ENCODE data around the gene HSD17B1. TPM values are rescaled to one million over a fixed set of nuclear protein-coding genes. Genes with fewer than 3 reads are reported as not detected.

HSD17B1 gene
- total and polyA plus RNA-seq, 2 of the 13 experiments (the other 11 are each of a cell fraction or from before 2014, with no cell fraction given) = 0.54 to 0.93 TPM

DNA sequence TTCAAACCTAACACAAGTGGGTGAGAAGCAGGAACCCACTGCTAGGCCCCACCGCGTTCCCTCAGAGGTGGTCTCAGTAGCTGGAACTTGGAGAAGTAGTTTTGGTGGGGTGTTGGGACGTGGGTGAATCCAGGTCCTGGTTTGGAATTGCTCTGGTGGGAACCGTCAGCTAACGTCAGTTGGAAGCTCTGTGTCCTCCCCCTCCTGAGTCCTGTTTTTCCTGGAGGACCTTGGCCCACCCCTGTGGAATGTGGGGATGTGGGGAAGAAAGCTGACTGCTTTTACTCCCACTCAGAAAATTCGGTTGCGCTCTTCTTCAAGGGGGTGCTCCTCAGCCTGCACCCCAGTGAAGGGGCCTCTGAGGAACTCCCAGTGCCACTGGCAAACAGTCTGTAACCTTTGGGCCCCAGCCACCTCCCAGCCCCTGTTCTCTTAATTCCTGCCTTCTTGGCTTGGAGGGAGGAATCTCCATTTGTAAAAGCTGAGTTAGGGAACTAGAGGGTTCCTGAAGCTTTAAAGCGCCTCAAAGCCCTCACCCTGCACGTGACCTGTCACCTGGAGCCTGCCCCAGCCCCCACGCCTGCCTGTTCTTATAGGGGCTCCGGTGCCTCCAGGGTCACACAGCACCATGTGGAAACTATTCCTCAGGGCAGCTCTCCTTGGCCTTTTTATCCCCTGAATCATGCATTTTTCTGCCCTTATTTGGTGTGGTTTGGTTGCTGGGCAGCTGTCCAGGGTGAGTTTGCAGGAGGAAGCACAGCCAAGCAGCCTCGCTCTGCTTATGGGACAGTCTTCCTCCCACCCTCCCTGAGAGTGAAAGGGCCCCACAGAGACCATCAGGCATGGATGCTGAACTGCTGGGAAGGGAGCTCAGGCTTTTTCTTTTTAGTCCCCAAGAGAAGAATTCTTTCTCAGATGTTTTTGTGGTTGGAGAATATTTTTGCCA is 32.9 kb upstream of the HSD17B1 start:
- H3K9me3 ChIP-seq (ENCODE audit: low read length) = no peaks in the 10 kb centered on the region
- intact Hi-C loops (cut with micrococcal nuclease; ENCODE audit: unreplicated experiment) = no loop called here
- no peaks in the 10 kb centered on the region for H3K27me3 ChIP-seq (ENCODE audit: control insufficient read depth in 1 of 2, insufficient read depth in 2 of 2, low read length in 2 of 2)
- ATAC-seq (peak; percentile 63), FAIRE-seq (peak; percentile 51), DNase-seq (ENCODE audit: low spot score) (peak; percentile 90)
- H3K79me2 ChIP-seq (ENCODE audit: insufficient read depth, low read length) = no peaks in the 10 kb centered on the region
- H3K4me3 ChIP-seq (replicated peaks in 1 of 3; ENCODE audit: insufficient read depth in 1 of 3, low read depth in 2 of 3, low read length in 3 of 3) = no peak overlapping the region
- no peaks in the 10 kb centered on the region for H4K20me1 ChIP-seq (ENCODE audit: insufficient read depth, low read length)
- peaks cover 9 to 11% of the 10 kb centered on the region in 2 experiments; a peak in 4 of 5 replicates for H3K36me3 ChIP-seq (replicated peaks in 1 of 2; ENCODE audit: control insufficient read depth in 1 of 2, insufficient read depth in 2 of 2, low read length in 2 of 2)
- H3K27ac ChIP-seq (ENCODE audit: extremely low read length, insufficient read depth, low read length) = peak overlapping the region; percentile 70
- no peak overlapping the region for H2AFZ ChIP-seq (ENCODE audit: low read length)
- peaks cover 73% of the 10 kb centered on the region for H3K4me1 ChIP-seq (ENCODE audit: insufficient read depth, low read length)
- BruUV-seq (replicated peaks) = no TSS peak
- peak overlapping the region; percentile 54 for H3K9ac ChIP-seq (ENCODE audit: insufficient read depth, low read depth, low read length)
- peak overlapping the region; percentile 53 for H3K4me2 ChIP-seq (ENCODE audit: low read depth, low read length)
- ChIA-PET CTCF (ENCODE audit: low intra/inter-chr PET ratio, low total read pairs) (interaction anchor here (1.4 kb wide), 1 partner anchor 58 kb away, joined by 3 read pairs; the partner anchor contains the start of gene PSMC3IP), POLR2A (interaction anchor here (0.9 to 4.3 kb wide), 19 partner anchors 8 to 271 kb away, joined by 3 to 52 read pairs (median 5); partner anchors contain the start of genes CAVIN1, NAGLU, RETREG3 and STAT3)
- in situ Hi-C loops (cut with HindIII; ENCODE audit: extremely low pct_ligation_motif_present, low pct_unique_long_range_greater_than_20kb) = loop anchor here (5.0 kb wide), 2 partner anchors 98 to 198 kb away; partner anchors contain the start of gene CAVIN1
- WGBS (ENCODE audit: low lambda C conversion rate) = 39% methylated on average over 12 of the region's 12 CpGs
- no peak for TF ChIP-seq CC2D1A (CRISPR knock-in tag; IDR thresholded peaks at IDR 0.05)
- no peak for TF ChIP-seq ZNF75D (CRISPR knock-in tag; IDR thresholded peaks at IDR 0.05; ENCODE audit: borderline replicate concordance)
- no peak for TF ChIP-seq KAT8 (CRISPR knock-in tag; IDR thresholded peaks at IDR 0.05)
- TF ChIP-seq, protein P1, sequence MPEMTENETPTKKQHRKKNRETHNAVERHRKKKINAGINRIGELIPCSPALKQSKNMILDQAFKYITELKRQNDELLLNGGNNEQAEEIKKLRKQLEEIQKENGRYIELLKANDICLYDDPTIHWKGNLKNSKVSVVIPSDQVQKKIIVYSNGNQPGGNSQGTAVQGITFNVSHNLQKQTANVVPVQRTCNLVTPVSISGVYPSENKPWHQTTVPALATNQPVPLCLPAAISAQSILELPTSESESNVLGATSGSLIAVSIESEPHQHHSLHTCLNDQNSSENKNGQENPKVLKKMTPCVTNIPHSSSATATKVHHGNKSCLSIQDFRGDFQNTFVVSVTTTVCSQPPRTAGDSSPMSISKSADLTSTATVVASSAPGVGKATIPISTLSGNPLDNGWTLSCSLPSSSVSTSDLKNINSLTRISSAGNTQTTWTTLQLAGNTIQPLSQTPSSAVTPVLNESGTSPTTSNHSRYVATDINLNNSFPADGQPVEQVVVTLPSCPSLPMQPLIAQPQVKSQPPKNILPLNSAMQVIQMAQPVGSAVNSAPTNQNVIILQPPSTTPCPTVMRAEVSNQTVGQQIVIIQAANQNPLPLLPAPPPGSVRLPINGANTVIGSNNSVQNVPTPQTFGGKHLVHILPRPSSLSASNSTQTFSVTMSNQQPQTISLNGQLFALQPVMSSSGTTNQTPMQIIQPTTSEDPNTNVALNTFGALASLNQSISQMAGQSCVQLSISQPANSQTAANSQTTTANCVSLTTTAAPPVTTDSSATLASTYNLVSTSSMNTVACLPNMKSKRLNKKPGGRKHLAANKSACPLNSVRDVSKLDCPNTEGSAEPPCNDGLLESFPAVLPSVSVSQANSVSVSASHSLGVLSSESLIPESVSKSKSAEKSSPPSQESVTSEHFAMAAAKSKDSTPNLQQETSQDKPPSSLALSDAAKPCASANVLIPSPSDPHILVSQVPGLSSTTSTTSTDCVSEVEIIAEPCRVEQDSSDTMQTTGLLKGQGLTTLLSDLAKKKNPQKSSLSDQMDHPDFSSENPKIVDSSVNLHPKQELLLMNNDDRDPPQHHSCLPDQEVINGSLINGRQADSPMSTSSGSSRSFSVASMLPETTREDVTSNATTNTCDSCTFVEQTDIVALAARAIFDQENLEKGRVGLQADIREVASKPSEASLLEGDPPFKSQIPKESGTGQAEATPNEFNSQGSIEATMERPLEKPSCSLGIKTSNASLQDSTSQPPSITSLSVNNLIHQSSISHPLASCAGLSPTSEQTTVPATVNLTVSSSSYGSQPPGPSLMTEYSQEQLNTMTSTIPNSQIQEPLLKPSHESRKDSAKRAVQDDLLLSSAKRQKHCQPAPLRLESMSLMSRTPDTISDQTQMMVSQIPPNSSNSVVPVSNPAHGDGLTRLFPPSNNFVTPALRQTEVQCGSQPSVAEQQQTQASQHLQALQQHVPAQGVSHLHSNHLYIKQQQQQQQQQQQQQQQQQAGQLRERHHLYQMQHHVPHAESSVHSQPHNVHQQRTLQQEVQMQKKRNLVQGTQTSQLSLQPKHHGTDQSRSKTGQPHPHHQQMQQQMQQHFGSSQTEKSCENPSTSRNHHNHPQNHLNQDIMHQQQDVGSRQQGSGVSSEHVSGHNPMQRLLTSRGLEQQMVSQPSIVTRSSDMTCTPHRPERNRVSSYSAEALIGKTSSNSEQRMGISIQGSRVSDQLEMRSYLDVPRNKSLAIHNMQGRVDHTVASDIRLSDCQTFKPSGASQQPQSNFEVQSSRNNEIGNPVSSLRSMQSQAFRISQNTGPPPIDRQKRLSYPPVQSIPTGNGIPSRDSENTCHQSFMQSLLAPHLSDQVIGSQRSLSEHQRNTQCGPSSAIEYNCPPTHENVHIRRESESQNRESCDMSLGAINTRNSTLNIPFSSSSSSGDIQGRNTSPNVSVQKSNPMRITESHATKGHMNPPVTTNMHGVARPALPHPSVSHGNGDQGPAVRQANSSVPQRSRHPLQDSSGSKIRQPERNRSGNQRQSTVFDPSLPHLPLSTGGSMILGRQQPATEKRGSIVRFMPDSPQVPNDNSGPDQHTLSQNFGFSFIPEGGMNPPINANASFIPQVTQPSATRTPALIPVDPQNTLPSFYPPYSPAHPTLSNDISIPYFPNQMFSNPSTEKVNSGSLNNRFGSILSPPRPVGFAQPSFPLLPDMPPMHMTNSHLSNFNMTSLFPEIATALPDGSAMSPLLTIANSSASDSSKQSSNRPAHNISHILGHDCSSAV (CRISPR knock-in tag; IDR thresholded peaks at IDR 0.05; ENCODE audit: borderline replicate concordance) = no peak
- TF ChIP-seq, protein P2, sequence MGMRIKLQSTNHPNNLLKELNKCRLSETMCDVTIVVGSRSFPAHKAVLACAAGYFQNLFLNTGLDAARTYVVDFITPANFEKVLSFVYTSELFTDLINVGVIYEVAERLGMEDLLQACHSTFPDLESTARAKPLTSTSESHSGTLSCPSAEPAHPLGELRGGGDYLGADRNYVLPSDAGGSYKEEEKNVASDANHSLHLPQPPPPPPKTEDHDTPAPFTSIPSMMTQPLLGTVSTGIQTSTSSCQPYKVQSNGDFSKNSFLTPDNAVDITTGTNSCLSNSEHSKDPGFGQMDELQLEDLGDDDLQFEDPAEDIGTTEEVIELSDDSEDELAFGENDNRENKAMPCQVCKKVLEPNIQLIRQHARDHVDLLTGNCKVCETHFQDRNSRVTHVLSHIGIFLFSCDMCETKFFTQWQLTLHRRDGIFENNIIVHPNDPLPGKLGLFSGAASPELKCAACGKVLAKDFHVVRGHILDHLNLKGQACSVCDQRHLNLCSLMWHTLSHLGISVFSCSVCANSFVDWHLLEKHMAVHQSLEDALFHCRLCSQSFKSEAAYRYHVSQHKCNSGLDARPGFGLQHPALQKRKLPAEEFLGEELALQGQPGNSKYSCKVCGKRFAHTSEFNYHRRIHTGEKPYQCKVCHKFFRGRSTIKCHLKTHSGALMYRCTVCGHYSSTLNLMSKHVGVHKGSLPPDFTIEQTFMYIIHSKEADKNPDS (CRISPR knock-in tag; IDR thresholded peaks at IDR 0.05) = no peak
- TF ChIP-seq, protein P3, sequence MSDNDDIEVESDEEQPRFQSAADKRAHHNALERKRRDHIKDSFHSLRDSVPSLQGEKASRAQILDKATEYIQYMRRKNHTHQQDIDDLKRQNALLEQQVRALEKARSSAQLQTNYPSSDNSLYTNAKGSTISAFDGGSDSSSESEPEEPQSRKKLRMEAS (IDR thresholded peaks at IDR 0.05) = peak; percentile 55; the same call in 1 of the 2 replicates
- 0 out of 2 replicates have a peak, but pooled peaks have one; percentile 7 for TF ChIP-seq ERF (CRISPR knock-in tag; IDR thresholded peaks at IDR 0.05)
- no peak for TF ChIP-seq ZNF235 (CRISPR knock-in tag; IDR thresholded peaks at IDR 0.05; ENCODE audit: borderline replicate concordance)
